A549 (cell line): ENCODE results near the gene SLC25A19. TPM values are rescaled to one million over a fixed set of nuclear protein-coding genes. Genes with fewer than 3 reads are reported as not detected.

Experiments
- ATAC-seq, 2 experiments: fragments of 200-7000 bp in 1 of 2; fragments of >200 bp in 1 of 2; cut with Nextera tagmentation in 1 of 2; cut with Tn5 transposase in 1 of 2; 3 replicates each; pipeline versions ENCODE4 v1.8.0 to v1.9.1; 2018 to 2020; ENCODE audit warnings: mild to moderate bottlenecking in 1 of 2, moderate library complexity in 1 of 2
- CTCF ChIA-PET: fragments of 300-600 bp; sonication (Branson Sonifier 250); formaldehyde crosslinking; extraction: SDS; loops from one replicate; lab custom pipeline; 2021; ENCODE audit warnings: antibody characterized with exemption, inconsistent platforms; lab: Yijun Ruan, JAX
- POLR2A ChIA-PET: fragments of 350-600 bp; formaldehyde crosslinking; extraction: SDS; loops from one replicate; lab custom pipeline; 2021; ENCODE audit warnings: antibody characterized with exemption, inconsistent platforms; lab: Yijun Ruan, JAX
- DNase-seq, 2 experiments: peaks; one replicate each; pipeline versions ENCODE4 v3.0.0 to v3.0.0-alpha.2; 2011 to 2016; ENCODE audit warnings: low read depth in 1 of 2, low spot score in 1 of 2
- FAIRE-seq: peaks from 2 replicates; lab custom pipeline; 2011; peaks lifted over from hg19 to GRCh38; lab: Jason Lieb, UNC
- H3K27ac ChIP-seq, 2 experiments: fragments of >200 bp; sonication (Bioruptor Twin); formaldehyde crosslinking; 3 replicates each; pipeline ENCODE4 v1.5.1; 2016 to 2017
- H3K4me1 ChIP-seq: fragments of >200 bp; sonication (Bioruptor Twin); formaldehyde crosslinking; 3 replicates; pipeline ENCODE4 v1.6.1; 2016
- H3K4me2 ChIP-seq: fragments of >200 bp; sonication (Bioruptor Twin); formaldehyde crosslinking; 3 replicates; pipeline ENCODE4 v1.6.1; 2016
- H3K4me3 ChIP-seq: fragments of >200 bp; sonication (Bioruptor Twin); formaldehyde crosslinking; 3 replicates; pipeline ENCODE4 v1.5.1; 2016
- H3K9me3 ChIP-seq: fragments of >200 bp; sonication (Bioruptor Twin); formaldehyde crosslinking; 3 replicates; pipeline ENCODE4 v1.6.1; 2016
- CEBPB ChIP-seq, 2 experiments: fragments of >200 bp in 1 of 2; sonication (Bioruptor Twin) in 1 of 2; formaldehyde crosslinking in 1 of 2; IDR thresholded peaks; 2 replicates each; pipeline ENCODE4 v1.6.1; 2012 to 2016
- CHD2 ChIP-seq: fragments of 150-350 bp; IDR thresholded peaks from 2 replicates; pipeline ENCODE4 v1.6.1; 2014; ENCODE audit warnings: low read length; ENCODE audit not compliant: partially characterized antibody
- E2F6 ChIP-seq: IDR thresholded peaks from 2 replicates; pipeline ENCODE4 v1.6.1; 2012; ENCODE audit warnings: low read depth, borderline replicate concordance
- ESRRA ChIP-seq: fragments of 150-350 bp; IDR thresholded peaks from 2 replicates; pipeline ENCODE4 v1.6.1; 2014; ENCODE audit warnings: mild to moderate bottlenecking, low read length, borderline replicate concordance
- FOSB ChIP-seq: fragments of 250-450 bp; sonication (Bioruptor Pico); IDR thresholded peaks from 2 replicates; pipeline ENCODE4 v1.5.0; 2020; ENCODE audit warnings: mild to moderate bottlenecking, moderate library complexity
- FOSL2 ChIP-seq, 2 experiments: fragments of 450-650 bp in 1 of 2; fragments of >200 bp in 1 of 2; sonication (Bioruptor Twin) in 1 of 2; formaldehyde crosslinking; IDR thresholded peaks; 2 replicates each; pipeline versions ENCODE4 v1.5.0 to v1.6.1; 2016 to 2020; ENCODE audit warnings: mild to moderate bottlenecking in 1 of 2, moderate library complexity in 1 of 2
- FOXS1 ChIP-seq: fragments of 250-450 bp; sonication (Bioruptor Pico); IDR thresholded peaks from 2 replicates; pipeline ENCODE4 v1.5.0; 2020; ENCODE audit warnings: mild to moderate bottlenecking, moderate library complexity
- GATA3 ChIP-seq: IDR thresholded peaks from 2 replicates; pipeline ENCODE4 v1.6.1; 2012; ENCODE audit warnings: borderline replicate concordance
- HDAC2 ChIP-seq: fragments of 200-600 bp; sonication (generic); IDR thresholded peaks from 2 replicates; pipeline ENCODE4 v1.6.1; 2016
- HEYL ChIP-seq: fragments of 250-450 bp; sonication (Bioruptor Pico); IDR thresholded peaks from 2 replicates; pipeline ENCODE4 v1.8.0; 2021; ENCODE audit warnings: mild to moderate bottlenecking, moderate library complexity
- HOXA7 ChIP-seq: fragments of 250-450 bp; sonication (Bioruptor Pico); IDR thresholded peaks from 2 replicates; pipeline ENCODE4 v1.5.0; 2020; ENCODE audit warnings: mild to moderate bottlenecking, moderate library complexity
- JUN ChIP-seq, 2 experiments: fragments of >200 bp; sonication (Bioruptor Twin); formaldehyde crosslinking; IDR thresholded peaks; 2 replicates in 1 of 2; 3 replicates in 1 of 2; pipeline ENCODE4 v1.6.1; 2016 to 2017
- KDM1A ChIP-seq: fragments of 200-600 bp; sonication (generic); IDR thresholded peaks from 2 replicates; pipeline ENCODE4 v1.6.1; 2016; ENCODE audit warnings: low read depth, mild to moderate bottlenecking
- KDM5A ChIP-seq: fragments of 200-600 bp; sonication (generic); IDR thresholded peaks from 2 replicates; pipeline ENCODE4 v1.6.1; 2016; ENCODE audit warnings: antibody characterized with exemption, mild to moderate bottlenecking
- MAX ChIP-seq: IDR thresholded peaks from 2 replicates; pipeline ENCODE4 v1.6.1; 2012
- MYC ChIP-seq: IDR thresholded peaks from 2 replicates; pipeline ENCODE4 v1.6.1; 2012; ENCODE audit warnings: mild to moderate bottlenecking, inconsistent platforms, low read length, improper control_type of control experiment, borderline replicate concordance
- NR3C1 ChIP-seq: fragments of >200 bp; sonication (Bioruptor Twin); formaldehyde crosslinking; IDR thresholded peaks from 3 replicates; pipeline ENCODE4 v1.6.1; 2017
- PBX3 ChIP-seq: IDR thresholded peaks from 2 replicates; pipeline ENCODE4 v1.6.1; 2012
- PHF8 ChIP-seq: fragments of 200-600 bp; sonication (generic); IDR thresholded peaks from 2 replicates; pipeline ENCODE4 v1.6.1; 2016; ENCODE audit warnings: low read depth, mild to moderate bottlenecking, antibody characterized with exemption, moderate library complexity, borderline replicate concordance
- POLR2A ChIP-seq: IDR thresholded peaks from 2 replicates; pipeline ENCODE4 v1.6.1; 2012; ENCODE audit warnings: mild to moderate bottlenecking, low read length
- RAD21 ChIP-seq, 2 experiments: fragments of >200 bp in 1 of 2; sonication (Bioruptor Twin) in 1 of 2; formaldehyde crosslinking in 1 of 2; IDR thresholded peaks in 1 of 2; conservative IDR thresholded peaks in 1 of 2; 2 replicates in 1 of 2; 3 replicates in 1 of 2; pipeline ENCODE4 v1.6.1; 2012 to 2018; ENCODE audit warnings: inconsistent platforms in 1 of 2
- RARB ChIP-seq: fragments of 250-450 bp; sonication (Bioruptor Pico); IDR thresholded peaks from 2 replicates; pipeline ENCODE4 v1.8.0; 2021; ENCODE audit warnings: mild to moderate bottlenecking, moderate library complexity
- RFX5 ChIP-seq: fragments of 450-650 bp; IDR thresholded peaks from 2 replicates; pipeline ENCODE4 v1.7.1; 2014; ENCODE audit warnings: antibody characterized with exemption, mild to moderate bottlenecking, moderate library complexity
- TFCP2L1 ChIP-seq: fragments of 250-450 bp; sonication (Bioruptor Pico); IDR thresholded peaks from 2 replicates; pipeline ENCODE4 v1.5.0; 2021; ENCODE audit warnings: mild to moderate bottlenecking
- USF2 ChIP-seq: fragments of 450-650 bp; IDR thresholded peaks from 2 replicates; pipeline ENCODE4 v1.6.1; 2014; ENCODE audit warnings: antibody characterized with exemption
- ZC3H11A ChIP-seq: fragments of 450-650 bp; IDR thresholded peaks from 2 replicates; pipeline ENCODE4 v1.6.1; 2014; ENCODE audit warnings: antibody characterized with exemption, mild to moderate bottlenecking
- WGBS: methylation state at CpG from one replicate; pipeline ENCODE4 v1.1.6; 2017; ENCODE audit errors: missing lambda C conversion rate; 5-methylcytosine and 5-hydroxymethylcytosine counted together
- polyA minus RNA-seq: library from RNA; depleted of rRNA, polyadenylated mRNA; stranded (reverse); fragments of >200 nt; gene quantifications from 2 replicates; pipeline ENCODE4 v1.2.3, GENCODE V29; 2011; rRNA and poly(A)+ RNA removed
- polyA plus RNA-seq, 4 experiments: library from polyadenylated mRNA; depleted of rRNA in 3 of 4; stranded (reverse); fragments of >200 nt; fragmentation: RNase III in 1 of 4; extraction: RNeasy Plus Mini Kit Qiagen cat#74134 plus additional on column Dnase treatment in 1 of 4; gene quantifications; 2 replicates in 3 of 4; 3 replicates in 1 of 4; pipeline ENCODE4 v1.2.3, GENCODE V29; 2011 to 2017

Gene SLC25A19
- 14.8 and 15.3 TPM in 2 replicates for polyA plus RNA-seq (2011; rRNA removed)
- 32.0 and 35.2 TPM in 2 replicates for polyA plus RNA-seq (2012; cell fraction: cytosol; rRNA removed)
- polyA plus RNA-seq (2012; cell fraction: nucleus; rRNA removed): 27.7 and 28.9 TPM in 2 replicates
- polyA plus RNA-seq (2017; fragmentation: RNase III; extraction: RNeasy Plus Mini Kit Qiagen cat#74134 plus additional on column Dnase treatment): 13.7 to 16.4 TPM (median 14.9 TPM) in 3 replicates
- polyA minus RNA-seq: 14.5 and 15.7 TPM in 2 replicates

- ChIA-PET POLR2A (interaction anchor here (0.5 to 2.7 kb wide), 26 partner anchors 8 to 491 kb away, joined by 3 to 81 read pairs (median 4); partner anchors contain the start of genes GGA3, GRB2, LLGL2 and MIF4GD), CTCF (interaction anchor here (1.0 to 2.6 kb wide), 21 partner anchors 8 to 427 kb away, joined by 3 to 33 read pairs (median 4); partner anchors contain the start of genes GGA3, GRB2, MIF4GD and MRPS7)
- ATAC-seq (peak; percentile 97 to 99), DNase-seq (peak; percentile 100), FAIRE-seq (peak; percentile 97)
- Histone ChIP-seq H3K9me3 (no peaks in the 10 kb centered on the region), H3K4me1 (peaks cover 12% of the 10 kb centered on the region), H3K4me2 (peak within 1 kb of the TSS; percentile 93), H3K4me3 (peak within 1 kb of the TSS; percentile 72)
- 2% methylated on average over 41 of the region's 65 CpGs for WGBS
- TF ChIP-seq FOSB: no peak
- TF ChIP-seq HEYL: no peak
- peak; percentile 92 for TF ChIP-seq PBX3
- TF ChIP-seq RARB: no peak
- peak; percentile 39 for TF ChIP-seq CHD2
- TF ChIP-seq FOXS1 (CRISPR knock-in tag): no peak
- no peak for TF ChIP-seq FOSL2 (IDR thresholded peaks at IDR 0.05)
- no peak; the same call in 1 of the 2 replicates for TF ChIP-seq FOSL2 (CRISPR knock-in tag; IDR thresholded peaks at IDR 0.05)
- no peak for TF ChIP-seq HOXA7 (CRISPR knock-in tag)
- no peak for TF ChIP-seq ZC3H11A
- no peak for TF ChIP-seq NR3C1
- peak; percentile 73; the same call in 1 of the 2 replicates for TF ChIP-seq RFX5
- no peak for TF ChIP-seq KDM5A
- peak; percentile 19; the same call in 1 of the 2 replicates for TF ChIP-seq E2F6
- peak; percentile 56 to 62; a peak in 4 of 5 replicates for TF ChIP-seq JUN (IDR thresholded peaks at IDR 0.05)
- 0 out of 2 replicates have a peak, but pooled peaks have one; percentile 20 for TF ChIP-seq GATA3
- TF ChIP-seq POLR2A: peak; percentile 95
- peak; percentile 15 to 22; a peak in 2 of 5 replicates for TF ChIP-seq RAD21 (conservative IDR thresholded peaks at IDR 0.05 in 1 of 2, IDR thresholded peaks at IDR 0.05 in 1 of 2)
- no peak for TF ChIP-seq KDM1A
- TF ChIP-seq USF2: peak; percentile 48; the same call in 1 of the 2 replicates
- TF ChIP-seq HDAC2: peak; percentile 69; the same call in 1 of the 2 replicates
- TF ChIP-seq MAX: peak; percentile 92
- TF ChIP-seq CEBPB (IDR thresholded peaks at IDR 0.05): no peak; a peak in 1 of 4 replicates
- TF ChIP-seq PHF8: no peak; the same call in 1 of the 2 replicates
- 0 out of 2 replicates have a peak, but pooled peaks have one; percentile 36 for TF ChIP-seq TFCP2L1 (CRISPR knock-in tag)
- TF ChIP-seq ESRRA: peak; percentile 64
- TF ChIP-seq MYC: 0 out of 2 replicates have a peak, but pooled peaks have one; percentile 14
- TF ChIP-seq, all 56 proteins: peak for 14
- H3K27ac ChIP-seq: peak within 1 kb of the TSS; percentile 86 to 90
These were observed at the start of gene SLC25A19 for GRCh38 chr17:75289115-75289831. TSS of gene SLC25A19 (minus strand) at chr17:75289433. CDS start at chr17:75286764, 2,669 bp downstream.
